GM19193 (cell line): ENCODE measurements around the gene TRIML2.

Experiments
- POLR2A ChIP-seq: IDR thresholded peaks from 4 replicates; pipeline ENCODE4 v1.6.1; 2011; ENCODE audit not compliant: insufficient read depth, insufficient read length; ENCODE audit errors: extremely low read depth

Gene TRIML2

GRCh38 chr4:188109157-188109755 lies at the start of gene TRIML2:
Gene TRIML2 (minus strand): TSS chr4:188109603. CDS start chr4:188105368, 4,235 bp downstream.
- TF ChIP-seq POLR2A, result no peak

GRCh38 chr4:188158336-188158735 lies 48.9 kb upstream of the TRIML2 start:
- no peak for TF ChIP-seq POLR2A

GRCh38 chr4:188154668-188155405 lies 45.4 kb upstream of the TRIML2 start:
- no peak for TF ChIP-seq POLR2A

- no peak for TF ChIP-seq POLR2A
Measured at GRCh38 chr4:188147776-188148175, 38.4 kb upstream of the TRIML2 start.

DNA sequence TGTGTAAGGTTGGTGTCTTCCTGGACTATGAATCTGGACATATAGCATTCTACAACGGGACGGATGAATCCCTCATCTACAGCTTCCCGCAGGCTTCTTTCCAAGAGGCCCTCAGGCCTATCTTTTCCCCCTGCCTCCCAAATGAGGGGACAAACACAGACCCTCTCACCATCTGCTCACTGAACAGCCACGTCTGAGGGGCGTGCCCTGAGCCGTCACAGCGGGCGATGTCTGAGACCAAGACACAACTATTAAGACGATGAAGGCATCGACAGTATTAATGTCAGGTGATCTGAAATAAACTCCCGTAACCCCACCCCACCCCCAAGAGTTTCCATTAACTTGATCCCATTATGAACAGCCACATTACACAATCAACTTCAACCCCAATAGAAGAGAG lies 37.8 kb upstream of the TRIML2 start:
- no peak for TF ChIP-seq POLR2A

GRCh38 chr4:188146618-188147017 lies 37.2 kb upstream of the TRIML2 start:
- no peak for TF ChIP-seq POLR2A

GRCh38 chr4:188145601-188146000 lies 36.2 kb upstream of the TRIML2 start:
- TF ChIP-seq POLR2A, result no peak

DNA sequence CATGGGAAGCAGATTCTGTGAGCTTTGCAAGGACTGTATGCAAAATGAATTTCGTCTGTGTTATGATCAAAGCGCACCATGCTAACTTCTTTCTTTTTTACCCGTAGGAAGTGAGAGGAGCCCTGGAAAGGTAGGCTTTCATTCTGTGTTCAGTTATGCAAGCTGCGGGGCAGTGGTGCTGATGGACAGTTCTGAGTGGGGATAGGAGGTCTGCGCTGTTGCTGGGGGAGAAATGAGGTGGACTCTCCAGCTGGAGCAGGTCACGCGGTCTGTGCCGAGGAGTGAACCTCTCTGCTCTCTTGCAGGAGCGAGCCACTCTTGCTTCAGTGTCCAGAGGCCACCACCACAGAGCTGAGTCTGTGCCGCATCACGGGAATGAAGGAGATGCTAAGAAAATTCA lies 34.3 kb upstream of the TRIML2 start:
- TF ChIP-seq POLR2A, result no peak

GRCh38 chr4:188139671-188140070 lies 30.3 kb upstream of the TRIML2 start:
- no peak for TF ChIP-seq POLR2A

DNA sequence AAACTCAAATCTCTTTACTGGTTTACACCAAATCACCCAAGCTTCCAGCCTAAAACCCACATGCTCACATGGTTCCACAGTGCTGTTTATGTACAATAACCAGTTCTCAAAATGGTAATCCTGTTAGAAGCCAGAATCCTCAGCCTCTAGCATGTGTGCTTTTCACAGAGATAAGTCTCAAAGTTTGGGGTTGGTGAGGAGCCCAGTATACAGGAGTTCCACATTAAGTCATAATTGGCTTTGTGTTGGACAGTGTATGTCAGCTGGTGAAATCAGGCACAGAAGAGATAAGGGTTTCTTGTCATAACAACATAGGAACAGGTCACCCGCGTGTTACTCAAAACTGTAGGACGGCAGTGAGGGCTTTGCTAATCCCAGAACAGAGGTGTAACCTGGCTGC lies 29.7 kb upstream of the TRIML2 start, which contains the start of gene TRIML1:
Gene TRIML1, plus strand, starts transcription at position 301 of the 400 bp plus-strand sequence. CDS start 118 bp downstream, outside the sequence.
- TF ChIP-seq POLR2A, result no peak

DNA sequence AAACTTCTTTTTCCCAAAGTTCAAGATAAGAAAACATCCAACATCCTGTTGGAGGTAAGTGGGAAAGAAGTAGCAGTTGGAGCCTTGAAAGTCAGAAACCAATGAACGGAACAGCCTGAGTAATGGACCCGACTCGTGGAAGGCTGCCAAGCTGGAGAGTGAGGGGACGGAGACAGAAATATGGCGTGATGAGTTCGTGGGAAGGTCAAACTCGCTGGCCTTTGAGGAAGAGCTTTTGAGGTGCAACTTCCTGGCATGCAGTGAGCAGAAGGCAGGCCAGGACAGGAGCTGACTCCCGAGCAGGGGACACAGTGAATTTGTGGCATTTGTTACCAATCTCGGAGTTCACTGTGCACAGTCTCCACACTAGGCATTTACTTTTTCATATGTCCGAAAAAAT lies 28.8 kb upstream of the TRIML2 start:
- TF ChIP-seq POLR2A, result no peak

DNA sequence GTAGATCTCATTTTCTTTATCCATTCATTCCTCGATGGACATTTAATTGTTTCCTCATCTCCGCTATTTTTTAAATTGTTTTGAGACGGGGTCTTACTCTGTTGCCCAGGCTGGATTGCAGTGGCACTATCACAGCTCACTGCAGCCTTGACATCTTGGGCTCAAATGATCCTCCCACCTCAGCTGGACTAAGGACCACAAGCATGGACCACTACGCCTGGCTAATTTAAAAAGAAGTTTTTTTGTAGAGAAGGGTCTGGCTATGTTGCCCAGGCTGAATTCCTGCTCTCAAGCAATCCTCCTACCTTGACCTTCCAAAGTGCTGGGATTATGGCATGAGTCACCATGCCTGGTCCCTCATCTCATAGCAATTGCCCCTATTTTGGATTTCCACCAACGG lies 22.8 kb upstream of the TRIML2 start:
- TF ChIP-seq POLR2A, result no peak

DNA sequence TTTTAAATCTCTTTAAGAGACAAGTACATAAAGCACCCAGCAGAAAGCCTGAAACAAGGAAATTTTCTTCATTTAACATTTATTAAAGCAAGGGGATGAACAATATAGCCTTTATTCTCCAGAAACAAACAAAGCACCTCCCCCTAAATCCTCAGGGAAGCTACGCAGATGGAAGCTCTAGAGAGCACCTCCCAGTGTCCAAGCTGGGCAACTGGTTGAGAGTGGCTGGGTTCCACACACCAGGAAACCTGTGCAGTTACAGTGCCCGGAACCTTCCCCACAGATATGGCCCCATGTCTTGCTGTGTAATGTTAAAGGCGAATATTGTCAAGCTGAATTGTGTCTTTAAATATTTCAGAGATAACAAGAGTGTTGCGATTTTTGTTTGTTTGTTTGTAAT lies 21.0 kb upstream of the TRIML2 start:
- TF ChIP-seq POLR2A, result no peak

DNA sequence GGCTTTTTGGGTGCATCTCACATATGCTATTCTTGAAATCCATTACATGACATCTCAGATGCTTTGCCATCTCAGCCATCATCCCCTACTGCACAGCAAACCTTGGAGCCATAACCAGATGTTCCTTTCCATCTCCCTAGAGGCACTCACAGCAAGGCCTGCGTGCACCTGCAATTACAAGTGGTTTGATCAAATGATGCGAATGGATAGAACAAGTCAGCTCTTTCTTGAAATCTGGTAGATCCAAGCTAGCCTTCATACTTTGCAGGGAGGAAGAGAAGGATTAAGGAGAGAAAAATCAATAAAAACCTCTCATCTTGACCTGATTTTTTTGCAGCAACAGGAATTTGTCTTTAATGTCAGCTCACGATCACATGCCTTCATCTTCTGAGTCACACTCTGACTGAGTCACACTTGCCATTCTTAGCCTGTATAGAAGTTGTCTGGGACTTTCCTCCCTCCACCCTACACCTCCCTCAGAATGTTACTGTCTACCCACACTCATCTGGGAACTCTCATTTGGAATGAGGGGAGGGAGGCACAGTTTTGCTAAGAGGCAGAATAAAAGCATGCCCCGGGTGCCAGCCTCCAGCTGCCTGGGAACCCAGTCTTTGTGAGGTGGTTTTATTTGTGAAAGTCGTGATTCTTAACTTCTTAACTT lies 17.9 kb upstream of the TRIML2 start:
- TF ChIP-seq POLR2A, result no peak

GRCh38 chr4:188121530-188121929 lies 12.1 kb upstream of the TRIML2 start:
- no peak for TF ChIP-seq POLR2A

- no peak for TF ChIP-seq POLR2A
Measured at GRCh38 chr4:188117631-188118324, 8.4 kb upstream of the TRIML2 start.

DNA sequence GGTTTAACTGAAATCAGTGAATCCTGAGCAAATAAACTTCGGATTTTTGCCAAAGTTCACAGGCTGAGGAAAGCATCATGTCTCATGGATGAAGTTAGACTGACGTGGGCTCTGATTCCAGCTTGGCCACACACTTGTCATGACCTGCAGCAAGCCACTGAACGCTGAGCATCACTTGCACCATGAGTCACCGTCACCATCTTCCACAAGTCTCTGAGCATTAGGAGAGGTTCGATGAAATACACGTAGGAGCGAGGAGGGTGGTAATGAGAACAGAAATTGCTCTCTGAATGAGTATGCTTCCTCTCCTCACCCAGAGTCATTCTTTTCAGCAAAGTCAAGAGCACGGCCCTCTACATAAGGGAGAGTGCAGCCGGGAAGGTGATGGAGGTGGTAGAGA lies 3.8 kb upstream of the TRIML2 start:
- TF ChIP-seq POLR2A, result no peak
